ENCODE data around the gene ACOT13.
"Not testable (repeated sequence)": the region's sequence is repeated elsewhere in the genome, so short reads cannot be mapped to it uniquely, and the experiment has no call there.

Gene ACOT13

DNA sequence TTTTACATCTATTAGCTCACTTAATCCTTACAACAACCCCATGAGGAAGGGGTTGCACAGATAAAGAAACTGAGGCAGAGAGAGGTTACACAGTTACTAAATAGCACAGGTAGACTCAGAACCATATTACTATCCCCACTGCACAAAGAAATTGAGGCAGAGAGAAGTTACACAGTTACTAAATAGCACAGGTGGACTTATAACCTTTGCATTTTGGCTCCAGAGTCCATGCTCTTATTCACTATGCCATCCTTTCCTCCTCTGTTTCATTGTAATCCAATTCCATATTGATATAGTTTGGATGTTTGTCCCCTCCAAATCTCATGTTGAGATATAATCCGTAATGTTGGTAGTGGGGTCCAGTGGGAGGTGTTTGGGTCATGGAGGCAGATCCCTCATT lies 3.7 kb upstream of the ACOT13 start:
- FAIRE-seq: no peak

DNA sequence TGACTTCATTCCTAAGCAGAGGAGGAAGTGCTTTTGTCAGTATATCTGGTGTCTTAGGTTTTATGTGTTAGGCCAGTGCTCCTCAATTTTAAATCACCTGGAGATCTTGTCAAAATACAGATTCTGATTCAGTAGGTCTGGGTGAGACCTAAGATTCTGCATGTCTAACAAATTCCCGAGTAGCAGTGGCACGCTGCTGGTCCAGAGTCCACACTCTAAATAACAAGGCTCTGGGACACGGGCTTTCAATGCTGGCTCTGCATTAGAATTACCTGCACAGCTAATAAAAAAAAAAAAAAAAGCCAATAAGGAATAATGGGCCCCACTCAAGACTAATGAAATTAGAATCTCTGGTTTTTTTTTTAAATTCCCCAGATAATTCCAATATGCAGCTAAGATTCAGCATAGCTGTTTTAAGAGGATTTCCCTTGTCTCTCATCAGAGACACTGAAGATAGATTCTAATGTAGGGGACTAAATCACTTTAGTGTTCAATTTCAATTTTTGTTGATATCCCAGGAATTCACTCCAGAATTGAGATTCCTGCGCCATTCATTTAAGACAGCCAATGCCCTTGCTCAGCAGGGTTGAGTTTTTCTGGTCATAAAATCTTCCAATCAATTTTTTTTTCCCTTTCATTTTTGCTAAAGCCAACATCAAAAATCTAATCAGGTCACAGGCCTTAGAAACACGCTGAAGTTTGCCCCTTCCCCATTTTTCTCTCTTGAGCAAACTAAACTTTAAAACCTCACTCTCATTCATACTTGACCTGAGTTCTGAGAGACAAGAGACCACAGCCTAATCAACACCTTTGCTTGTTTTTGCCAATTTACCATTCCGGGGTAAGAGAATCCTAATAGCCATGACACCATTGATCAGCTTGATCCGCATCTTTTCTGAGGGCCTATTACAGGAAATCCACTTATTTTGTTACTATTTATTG lies 2.6 kb upstream of the ACOT13 start:
- no peak for FAIRE-seq

DNA sequence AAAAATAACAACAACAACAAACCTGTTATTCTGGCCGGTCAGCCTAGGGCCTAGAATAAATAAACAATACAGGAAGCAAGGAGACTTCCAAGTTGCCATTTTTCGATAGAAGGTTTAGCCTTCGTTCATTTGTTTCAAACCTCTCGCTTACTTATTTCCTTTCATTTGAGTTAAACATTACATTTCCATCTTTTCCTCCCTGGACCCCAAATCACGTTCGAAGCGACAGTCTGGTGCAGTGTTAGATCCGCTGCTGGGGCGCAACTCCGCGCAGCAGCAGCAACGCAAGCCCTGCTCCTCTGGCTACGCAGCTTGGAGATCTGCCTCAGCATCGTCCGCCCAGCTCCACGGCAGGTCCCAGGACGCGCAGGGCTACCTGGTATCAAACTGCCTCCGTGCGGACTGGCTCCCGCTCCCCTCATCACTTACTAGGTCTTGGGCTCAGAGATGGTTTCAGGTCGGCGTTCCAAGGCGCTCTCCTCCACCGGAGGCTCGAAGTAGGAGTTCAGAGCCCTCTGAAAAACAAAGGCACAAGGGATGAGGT lies 708 bp upstream of the ACOT13 start:
- FAIRE-seq: no peak

DNA sequence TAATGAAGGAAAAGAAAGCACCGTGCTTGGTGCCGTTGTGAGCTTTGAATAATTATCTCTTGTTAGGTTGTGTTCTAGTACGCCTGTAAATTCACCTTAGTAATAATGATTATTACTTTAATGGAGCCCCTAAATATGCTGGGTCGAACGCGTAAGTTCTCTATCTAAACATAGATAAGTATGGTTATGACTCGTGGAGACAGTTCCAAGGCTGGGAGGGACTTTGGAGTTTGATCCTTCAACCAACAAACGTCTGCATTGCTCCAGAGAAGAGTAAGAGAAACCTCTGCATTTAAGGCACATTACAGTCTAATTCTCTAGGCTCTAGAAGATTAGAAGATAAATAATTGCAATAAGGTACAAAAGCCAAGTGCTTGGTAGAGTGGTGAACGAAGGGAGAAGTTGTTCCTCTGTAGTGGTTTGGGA lies 514 bp downstream of the ACOT13 start:
- FAIRE-seq: no peak

DNA sequence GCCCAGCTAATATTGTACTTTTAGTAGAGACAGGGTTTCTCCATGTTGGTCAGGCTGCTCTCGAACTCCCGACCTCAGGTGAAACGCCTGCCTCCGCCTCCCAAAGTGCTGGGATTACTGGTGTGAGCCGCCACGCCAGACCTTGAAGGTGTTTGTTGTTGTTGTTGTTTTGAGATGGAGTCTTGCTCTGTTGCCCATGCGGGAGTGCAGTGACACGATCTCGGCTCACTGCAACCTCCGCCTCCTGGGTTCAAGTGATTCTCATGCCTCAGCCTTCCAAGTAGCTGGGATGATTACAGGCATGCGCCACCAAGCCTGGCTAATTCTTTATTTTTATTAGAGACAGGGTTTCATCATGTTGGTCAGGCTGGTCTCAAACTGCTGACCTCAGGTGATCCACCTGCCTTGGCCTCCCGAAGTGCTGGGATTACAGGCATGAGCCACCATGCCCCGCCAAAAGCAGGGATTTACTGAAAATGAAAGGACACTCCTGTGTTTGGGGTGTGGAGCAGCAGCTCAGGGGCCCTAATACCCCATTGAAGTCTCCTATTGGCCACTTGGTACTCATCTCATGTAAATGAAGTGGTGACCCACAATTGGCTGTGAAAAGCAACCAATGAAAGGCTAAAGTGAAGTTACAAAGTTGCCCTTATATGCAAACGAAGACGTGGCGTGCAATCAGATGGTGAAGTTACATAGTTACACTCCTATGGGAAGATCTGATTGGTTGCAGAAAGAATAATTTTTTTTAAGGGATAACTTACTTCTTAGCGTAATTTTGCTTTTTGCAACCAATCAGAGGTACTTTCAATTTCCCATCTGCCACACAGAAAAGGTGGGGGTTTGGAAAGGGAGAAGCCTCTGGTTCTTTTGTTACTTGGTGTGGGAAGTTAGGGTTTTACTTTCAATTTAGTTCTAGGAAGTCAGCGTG lies 1.5 kb downstream of the ACOT13 start:
- not testable (repeated sequence) for FAIRE-seq

DNA sequence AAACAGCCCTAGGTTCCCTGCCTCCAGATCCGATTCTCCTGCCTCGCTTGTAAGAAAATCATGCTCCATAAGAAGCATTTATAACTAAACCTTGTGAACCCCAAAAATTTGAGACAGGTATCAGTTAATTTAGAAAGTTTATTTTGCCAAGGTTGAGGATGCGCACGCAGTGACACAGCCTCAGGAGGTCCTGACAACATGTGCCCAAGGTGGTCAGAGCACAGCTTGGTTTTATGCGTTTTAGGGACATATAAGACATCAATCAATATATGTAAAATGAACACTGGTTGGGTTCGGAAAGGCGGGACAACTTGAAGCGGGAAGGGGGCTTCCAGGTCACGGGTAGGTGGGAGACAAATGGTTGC lies 2.1 kb downstream of the ACOT13 start:
- no peak for FAIRE-seq

DNA sequence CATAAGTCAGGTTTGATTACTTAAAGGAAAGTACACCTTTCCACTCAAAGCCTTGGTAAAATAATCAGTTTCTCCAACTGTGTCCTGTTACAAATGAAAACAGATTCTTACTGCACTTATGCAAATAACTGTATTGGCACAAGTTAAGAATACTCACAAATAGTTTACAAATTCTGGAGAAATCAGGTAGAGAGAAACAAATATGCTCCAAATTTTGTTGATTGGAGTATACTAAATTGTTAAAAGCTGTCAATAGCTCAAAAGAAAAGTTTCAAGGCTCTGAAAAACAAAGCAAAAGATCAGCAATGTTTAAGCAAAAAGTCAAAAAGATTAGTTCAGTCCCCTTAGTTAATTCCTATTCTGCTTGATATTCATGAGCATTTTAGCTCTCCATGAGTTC lies 3.6 kb downstream of the ACOT13 start:
- FAIRE-seq: not testable (repeated sequence)

DNA sequence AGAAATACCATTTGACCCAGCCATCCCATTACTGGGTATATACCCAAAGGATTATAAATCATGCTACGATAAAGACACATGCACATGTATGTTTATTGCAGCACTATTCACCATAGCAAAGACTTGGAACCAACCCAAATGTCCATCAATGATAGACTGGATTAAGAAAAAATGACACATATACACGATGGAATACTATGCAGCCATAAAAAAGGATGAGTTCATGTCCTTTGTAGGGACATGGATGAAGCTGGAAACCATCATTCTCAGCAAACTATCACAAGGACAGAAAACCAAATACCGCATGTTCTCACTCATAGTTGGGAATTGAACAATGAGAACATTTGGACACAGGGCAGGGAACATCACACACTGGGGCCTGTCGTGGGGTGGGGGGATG lies 4.2 kb downstream of the ACOT13 start:
- not testable (repeated sequence) for FAIRE-seq

DNA sequence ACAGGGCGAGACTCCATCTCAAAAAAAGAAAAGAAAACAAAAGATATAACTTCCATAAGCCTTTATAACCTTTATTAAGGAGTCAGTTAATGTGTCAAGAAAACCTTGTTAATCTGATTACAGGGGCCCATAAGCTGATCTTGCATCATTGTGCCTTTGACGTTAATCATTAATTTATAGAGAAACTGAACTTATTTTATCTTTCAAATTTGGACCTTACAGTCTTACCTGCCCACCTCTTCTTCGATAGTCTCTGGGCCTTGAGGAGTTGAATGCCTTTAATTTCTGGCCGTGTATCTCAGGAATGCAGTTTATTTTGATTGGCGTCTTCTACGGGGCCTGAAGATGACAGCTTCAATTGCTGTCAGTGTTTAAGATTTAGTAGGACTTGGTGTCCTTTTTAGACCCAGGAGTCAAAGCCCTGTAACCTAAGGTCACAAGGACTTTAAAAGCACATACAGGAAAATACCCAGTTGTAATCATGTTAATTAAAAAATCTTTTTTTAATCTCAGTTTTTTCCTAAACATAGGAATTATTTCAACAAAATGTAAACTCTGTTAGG lies 5.8 kb downstream of the ACOT13 start:
- no peak for FAIRE-seq

DNA sequence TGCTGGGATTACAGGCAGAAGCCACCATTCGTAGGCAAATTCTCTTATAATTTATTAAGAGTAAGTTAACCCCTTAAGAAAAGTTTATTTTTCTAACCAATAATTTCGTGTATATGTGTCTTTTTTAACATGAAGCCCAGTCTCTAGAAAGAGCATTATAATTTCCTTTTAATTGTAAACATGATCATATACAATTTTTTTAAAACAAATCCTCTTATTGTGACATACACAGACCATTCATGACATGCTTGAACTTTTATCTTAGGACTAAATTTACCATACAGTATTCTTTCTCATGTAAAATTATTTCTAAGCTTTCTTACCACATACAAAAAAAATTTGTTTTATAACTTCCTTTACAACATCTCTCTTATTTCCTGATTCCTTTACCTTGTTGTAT lies 6.7 kb downstream of the ACOT13 start:
- no peak for FAIRE-seq

DNA sequence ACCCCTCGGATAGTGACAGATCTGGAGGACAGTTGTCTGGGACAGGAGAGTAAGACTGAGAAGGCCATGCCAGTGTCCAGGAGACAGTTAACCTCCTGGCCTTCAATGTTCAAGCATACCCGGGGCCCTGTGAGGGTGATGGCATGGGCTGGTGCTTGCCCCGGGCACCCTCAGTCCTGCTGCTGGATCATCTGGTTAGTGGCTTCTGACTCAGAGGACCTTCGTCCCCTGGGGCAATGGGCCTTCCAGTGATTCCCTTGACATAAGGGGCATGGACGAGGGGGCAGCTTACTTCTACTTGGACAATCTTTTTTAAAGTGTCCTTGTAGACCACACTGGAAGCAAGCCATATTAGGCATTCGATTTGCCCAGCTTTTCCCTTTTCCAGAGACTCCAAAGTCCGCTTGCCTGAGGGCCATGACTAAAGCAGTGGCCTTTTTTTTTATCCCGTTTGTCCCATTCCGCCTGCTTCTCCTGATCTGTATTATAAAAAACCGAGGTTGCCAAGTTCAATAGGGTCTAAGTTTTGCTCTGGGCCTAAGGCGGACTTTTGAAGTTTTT lies 12.0 kb downstream of the ACOT13 start:
- FAIRE-seq: not testable (repeated sequence)

DNA sequence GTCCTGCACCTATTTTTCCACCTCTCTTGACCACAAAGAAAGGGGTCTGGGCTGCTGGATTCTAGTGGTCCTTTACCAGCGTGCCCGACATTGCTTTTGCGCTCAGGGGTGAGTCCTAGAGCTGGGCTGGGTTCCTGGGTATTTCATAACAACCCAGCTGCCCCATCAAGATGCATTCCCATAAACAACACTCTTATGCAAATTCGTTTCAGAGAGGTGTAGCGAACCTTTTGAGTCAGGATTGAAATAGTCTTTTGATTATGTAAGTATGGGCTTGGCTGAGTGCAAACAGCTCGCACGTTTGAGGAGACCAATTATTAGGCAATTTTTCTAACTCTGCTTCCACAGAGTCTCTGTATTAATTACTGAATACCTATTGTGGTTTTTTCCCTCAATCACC lies 13.7 kb downstream of the ACOT13 start:
- FAIRE-seq: no peak

DNA sequence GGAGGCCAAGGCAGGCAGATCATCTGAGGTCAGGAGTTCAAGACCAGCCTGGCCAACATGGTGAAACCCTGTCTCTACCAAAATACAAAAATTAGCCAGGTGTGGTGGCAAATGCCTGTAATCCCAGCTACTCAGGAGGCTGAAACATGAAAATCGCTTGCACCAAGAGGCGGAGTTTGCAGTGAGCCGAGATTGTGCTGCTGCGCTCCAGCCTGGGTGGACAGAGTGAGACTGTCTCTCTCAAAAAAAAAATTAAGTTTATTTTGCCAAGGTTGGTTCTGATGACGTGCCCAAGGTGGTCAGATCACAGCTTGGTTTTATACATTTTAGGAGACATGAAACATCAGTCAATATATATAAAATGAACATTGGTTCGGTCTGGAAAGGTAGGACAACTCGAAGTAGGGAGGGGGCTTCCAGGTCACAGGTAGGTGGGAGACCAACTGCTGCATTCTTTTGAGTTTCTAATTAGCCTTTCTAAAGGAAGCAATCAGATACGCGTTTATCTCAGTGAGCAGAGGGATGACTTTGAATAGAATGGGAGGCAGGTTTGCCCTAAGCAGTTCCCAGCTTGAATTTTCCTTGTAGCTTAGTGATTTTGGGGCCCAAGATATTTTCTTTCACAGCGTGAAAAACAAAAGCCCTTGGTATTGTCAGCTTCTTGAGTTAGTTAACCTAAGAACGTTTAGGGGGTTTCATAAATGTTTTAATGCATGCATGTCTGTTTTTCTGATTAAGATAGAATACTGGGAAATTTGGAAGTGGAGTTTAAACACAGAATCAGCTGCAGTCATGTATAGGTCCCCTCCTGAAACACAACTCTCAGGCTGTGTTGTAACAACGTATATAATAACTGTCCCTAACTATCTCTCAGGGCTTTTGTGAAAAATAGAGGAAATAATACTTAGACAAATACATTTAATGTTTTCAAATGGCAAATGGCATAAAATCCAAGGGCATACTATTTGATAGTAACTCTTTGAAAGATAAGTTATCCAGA lies 16.7 kb downstream of the ACOT13 start:
- no peak for FAIRE-seq

DNA sequence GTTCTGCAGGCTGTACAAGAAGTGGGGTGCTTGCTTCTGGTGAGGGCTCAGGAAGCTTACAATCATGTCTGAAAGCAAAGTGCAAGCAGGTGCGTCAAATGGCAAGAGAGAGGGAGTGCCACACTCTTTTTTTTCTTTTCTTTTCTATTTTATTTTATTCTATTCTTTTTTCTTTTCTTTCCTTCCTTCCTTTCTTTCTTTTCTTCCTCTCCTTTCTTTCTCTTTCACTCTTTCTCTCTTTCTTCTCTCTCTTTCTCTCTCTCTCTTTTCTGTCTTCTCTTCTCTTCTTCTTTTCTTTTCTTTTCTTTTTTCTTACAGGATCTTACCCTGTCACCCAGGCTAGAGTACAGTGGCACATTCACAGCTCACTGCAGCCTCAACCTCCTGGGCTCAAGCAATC lies 19.5 kb downstream of the ACOT13 start:
- FAIRE-seq: no peak

DNA sequence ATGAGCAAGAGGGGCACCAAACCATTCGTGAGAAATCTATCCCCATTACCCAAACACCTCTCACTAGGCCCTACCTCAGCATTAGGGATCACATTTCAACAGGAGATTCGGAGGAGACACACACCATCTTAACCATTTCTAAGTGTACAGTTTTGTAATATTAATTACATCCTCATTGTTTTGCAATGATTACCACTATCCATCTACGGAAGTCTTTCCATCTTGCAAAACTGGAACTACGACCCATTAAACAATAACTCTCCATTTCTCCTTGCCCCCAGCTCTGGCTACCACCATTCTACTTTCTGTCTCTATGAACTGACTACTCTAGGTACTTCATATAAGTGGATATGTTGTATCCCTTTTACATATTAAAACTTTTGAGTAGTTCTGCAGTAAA lies 20.1 kb downstream of the ACOT13 start:
- no peak for FAIRE-seq

DNA sequence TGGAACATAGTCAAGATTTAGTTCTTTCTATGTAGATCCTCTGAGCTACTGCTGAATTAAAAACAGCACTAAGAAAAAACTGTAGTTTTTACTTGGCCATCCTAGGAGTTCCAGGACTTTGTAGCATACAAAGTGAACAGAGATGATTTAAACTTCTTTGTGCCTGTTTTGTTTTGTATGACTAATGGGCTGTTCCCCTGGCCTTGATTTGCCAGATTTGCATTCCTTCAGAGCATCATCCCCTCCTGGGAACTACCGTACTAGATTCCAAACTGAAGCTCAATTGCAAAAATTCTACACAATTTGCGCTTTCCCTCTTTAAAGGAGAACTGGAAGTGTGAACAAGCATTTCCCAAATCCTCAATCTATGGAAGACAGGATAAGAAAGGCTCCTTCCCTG lies 23.1 kb downstream of the ACOT13 start:
- FAIRE-seq: no peak

DNA sequence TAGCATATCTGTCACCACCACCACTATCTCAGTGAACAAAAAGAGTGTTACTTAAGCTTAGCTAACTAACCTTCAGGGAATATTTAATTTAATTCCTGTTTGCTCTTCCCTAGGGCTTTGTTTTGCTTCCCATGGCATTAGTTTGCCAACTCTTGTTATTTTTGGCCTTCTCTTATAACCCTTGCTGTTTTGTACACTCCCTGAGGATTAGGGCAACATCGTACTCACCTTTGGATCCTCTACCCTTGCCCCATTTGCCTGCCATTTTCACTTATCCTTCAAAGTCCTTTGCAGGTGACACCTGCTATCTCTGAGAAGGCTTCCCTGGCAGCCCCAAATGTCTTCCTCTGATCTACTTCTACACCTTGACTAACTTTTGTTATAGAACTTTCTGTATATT lies 23.7 kb downstream of the ACOT13 start:
- no peak for FAIRE-seq

DNA sequence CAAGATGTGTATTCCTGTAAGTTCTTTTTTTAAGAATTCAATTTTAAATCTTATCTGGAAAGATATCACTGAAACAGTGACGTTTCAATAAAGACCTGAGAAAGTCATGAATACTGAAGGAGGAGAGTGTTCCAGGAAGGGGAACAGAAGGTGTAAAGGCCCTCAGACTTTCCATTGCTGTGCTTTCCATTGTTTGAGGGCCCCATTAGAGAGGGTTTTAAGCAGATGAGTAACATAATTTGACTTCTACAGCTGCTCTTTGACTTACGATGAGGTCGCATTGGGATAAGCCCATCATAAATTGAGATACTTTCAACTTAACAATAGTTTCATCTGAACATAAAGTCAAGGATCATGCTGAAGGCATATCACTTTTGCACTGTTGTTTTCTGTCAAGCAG lies 24.7 kb downstream of the ACOT13 start:
- no peak for FAIRE-seq

DNA sequence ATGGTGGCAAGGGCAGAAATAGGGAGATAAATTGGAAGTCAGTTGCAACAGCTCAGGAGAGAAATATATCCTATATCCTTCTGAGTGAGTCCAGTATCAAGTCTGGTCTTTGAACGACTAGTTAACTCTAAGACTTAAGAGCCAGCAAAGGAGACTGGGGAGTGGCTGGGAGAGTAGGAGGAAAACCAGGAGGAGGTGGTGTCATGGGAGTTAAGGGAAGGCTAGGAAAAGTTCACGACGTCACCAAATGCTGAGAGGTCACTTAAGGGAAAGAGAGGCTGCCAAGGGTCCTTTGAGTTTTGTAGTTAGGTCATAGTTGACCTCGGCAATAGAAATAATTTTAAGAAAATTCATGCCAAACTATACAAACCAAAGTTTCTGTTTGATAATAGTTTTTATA lies 25.1 kb downstream of the ACOT13 start:
- FAIRE-seq: no peak

DNA sequence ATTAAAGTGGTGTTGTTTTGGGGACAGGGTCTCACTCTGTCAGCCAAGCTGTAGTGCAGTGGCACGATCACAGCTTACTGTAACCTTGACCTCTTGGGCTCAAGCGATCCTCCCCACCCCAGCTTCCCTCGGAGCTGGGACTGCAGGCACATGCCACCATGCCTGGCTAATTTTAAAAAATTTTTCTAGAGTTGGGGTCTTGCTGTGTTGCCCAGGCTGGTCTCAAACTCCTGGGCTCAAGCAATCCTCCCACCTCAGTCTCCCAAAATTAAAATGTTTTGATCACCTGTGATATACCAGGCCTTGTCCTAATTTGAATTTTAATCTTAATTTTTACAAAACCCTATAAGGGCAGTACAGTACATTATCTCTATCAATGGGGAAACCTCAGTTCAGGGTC lies 25.5 kb downstream of the ACOT13 start:
- no peak for FAIRE-seq

DNA sequence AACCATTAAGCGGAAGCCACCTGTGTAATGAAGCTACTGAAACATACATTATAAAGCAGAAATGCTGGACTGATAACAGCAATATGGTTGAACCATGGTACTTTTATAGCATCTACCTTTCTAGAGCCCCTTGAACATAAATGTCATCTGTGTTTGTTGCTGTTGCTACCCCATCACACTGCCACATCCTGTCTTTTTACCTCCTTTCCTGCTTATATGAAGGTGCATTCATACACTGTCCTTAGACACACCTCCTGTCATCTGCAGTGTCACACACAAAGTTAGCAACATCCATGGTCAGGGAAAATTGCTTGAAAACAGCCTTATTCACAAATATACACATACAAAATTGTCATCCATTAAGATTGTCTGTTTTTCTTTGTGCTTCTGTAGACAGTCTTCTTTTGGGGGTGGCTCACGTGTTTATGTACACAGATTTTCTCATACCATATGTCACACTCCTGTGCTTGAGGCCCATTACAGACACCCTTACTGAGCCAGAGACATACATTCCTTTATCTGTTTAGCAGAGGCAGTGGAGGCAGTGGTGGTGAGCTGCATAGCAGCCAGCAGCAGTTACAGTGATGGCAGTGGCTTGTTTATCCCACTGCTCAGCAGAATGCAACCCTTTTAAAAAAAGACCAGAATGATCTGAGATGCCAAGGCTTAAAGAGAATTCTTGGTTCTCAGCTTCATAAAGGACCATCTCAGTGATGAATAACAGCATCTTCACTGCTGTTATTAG lies 26.1 kb downstream of the ACOT13 start:
- FAIRE-seq: no peak

Measured in colon (tissue), 2 donors.